Measurements from ENCODE around the gene IP6K3.

DNA sequence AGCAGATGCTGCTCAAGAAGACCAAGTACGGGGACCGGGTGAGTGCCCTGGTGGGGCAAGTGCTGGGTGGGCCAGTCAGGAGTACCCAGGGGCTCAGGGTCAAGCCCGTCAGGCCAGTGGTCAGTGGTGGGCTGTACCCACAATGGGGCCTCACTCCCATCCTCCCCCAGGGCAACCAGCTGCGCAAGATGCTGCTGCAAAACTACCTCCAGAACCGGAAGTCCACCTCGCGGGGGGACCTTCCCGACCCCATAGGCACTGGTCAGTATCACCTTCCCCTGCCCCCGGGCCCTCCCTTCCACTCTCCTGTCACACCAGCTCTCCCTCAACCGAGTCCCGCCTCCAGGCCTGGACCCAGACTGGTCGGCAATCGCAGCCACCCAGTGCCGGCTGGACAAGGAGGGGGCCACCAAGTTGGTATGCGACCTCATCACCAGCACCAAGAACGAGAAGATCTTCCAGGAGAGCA is 62.2 kb downstream of the IP6K3 start:
- TF ChIP-seq POLR2A (IDR thresholded peaks at IDR 0.05), result no peak
- TF ChIP-seq, protein P1, sequence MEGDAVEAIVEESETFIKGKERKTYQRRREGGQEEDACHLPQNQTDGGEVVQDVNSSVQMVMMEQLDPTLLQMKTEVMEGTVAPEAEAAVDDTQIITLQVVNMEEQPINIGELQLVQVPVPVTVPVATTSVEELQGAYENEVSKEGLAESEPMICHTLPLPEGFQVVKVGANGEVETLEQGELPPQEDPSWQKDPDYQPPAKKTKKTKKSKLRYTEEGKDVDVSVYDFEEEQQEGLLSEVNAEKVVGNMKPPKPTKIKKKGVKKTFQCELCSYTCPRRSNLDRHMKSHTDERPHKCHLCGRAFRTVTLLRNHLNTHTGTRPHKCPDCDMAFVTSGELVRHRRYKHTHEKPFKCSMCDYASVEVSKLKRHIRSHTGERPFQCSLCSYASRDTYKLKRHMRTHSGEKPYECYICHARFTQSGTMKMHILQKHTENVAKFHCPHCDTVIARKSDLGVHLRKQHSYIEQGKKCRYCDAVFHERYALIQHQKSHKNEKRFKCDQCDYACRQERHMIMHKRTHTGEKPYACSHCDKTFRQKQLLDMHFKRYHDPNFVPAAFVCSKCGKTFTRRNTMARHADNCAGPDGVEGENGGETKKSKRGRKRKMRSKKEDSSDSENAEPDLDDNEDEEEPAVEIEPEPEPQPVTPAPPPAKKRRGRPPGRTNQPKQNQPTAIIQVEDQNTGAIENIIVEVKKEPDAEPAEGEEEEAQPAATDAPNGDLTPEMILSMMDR (IDR thresholded peaks at IDR 0.05), result no peak
- no peak for TF ChIP-seq POLR2AphosphoS5 (IDR thresholded peaks at IDR 0.05; ENCODE audit: insufficient read depth in 1 of 2, low read depth in 1 of 2)

Data from vagina (tissue), 2 donors.